ENCODE measurements around the gene HYLS1.

DNA sequence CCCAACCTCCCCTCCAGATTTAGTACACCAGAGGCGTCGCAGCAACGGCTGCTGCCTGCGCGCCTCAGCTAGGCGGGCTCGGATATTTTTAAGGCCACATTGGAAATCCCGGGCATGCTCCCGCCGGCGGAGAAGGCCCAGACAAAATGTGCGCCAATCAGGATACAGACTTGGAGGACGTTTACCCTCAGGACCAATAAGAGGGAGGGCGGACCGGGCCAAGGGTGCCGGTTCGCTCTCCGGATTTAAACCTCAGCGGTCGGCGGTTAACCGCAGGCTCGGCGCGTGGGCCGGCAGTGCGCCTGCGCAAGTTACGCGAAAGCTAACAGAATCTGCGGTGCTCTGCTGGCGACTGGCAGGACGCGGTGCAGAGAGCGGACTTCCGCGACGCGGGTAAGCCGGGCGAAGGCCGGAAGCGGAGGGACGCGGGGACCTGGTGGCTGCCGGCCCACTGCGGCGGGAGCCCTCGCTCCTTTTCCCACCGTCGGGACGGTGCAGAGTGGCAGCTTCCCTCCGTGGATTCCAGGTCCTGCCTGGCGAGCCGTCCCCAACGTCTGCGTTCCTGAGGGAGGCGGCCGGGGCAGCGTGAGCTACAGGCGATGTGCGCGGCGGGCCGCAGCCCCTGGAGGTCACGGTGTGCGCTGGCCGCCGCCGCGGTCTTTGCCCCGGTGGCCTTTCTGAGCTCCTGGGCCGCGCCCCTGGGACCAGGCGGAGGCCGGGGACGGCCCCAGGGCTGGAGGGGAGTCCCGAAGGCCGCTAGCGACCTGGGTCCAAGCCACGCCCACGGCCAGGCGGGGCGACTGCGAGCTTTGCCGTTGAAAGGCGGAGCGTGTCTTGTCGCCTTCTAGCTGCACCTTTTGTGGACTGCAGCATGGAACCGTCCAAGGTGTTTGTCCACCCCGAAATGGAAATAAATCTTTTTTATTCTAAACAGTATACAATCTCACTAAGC is at the start of gene HYLS1:
- TF ChIP-seq, protein P1, sequence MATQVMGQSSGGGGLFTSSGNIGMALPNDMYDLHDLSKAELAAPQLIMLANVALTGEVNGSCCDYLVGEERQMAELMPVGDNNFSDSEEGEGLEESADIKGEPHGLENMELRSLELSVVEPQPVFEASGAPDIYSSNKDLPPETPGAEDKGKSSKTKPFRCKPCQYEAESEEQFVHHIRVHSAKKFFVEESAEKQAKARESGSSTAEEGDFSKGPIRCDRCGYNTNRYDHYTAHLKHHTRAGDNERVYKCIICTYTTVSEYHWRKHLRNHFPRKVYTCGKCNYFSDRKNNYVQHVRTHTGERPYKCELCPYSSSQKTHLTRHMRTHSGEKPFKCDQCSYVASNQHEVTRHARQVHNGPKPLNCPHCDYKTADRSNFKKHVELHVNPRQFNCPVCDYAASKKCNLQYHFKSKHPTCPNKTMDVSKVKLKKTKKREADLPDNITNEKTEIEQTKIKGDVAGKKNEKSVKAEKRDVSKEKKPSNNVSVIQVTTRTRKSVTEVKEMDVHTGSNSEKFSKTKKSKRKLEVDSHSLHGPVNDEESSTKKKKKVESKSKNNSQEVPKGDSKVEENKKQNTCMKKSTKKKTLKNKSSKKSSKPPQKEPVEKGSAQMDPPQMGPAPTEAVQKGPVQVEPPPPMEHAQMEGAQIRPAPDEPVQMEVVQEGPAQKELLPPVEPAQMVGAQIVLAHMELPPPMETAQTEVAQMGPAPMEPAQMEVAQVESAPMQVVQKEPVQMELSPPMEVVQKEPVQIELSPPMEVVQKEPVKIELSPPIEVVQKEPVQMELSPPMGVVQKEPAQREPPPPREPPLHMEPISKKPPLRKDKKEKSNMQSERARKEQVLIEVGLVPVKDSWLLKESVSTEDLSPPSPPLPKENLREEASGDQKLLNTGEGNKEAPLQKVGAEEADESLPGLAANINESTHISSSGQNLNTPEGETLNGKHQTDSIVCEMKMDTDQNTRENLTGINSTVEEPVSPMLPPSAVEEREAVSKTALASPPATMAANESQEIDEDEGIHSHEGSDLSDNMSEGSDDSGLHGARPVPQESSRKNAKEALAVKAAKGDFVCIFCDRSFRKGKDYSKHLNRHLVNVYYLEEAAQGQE (IDR thresholded peaks at IDR 0.05; ENCODE audit: low read depth) = 0 out of 2 replicates have a peak, but pooled peaks have one; percentile 13
- no peak for TF ChIP-seq CEBPB (IDR thresholded peaks at IDR 0.05)
- TF ChIP-seq CREB1 (IDR thresholded peaks at IDR 0.05; ENCODE audit: low read depth) = no peak
- TF ChIP-seq EGR1 (IDR thresholded peaks at IDR 0.05) = no peak
- TF ChIP-seq ZBTB7A (IDR thresholded peaks at IDR 0.05; ENCODE audit: low read depth) = 0 out of 2 replicates have a peak, but pooled peaks have one; percentile 38
- TF ChIP-seq FOXM1 (IDR thresholded peaks at IDR 0.05; ENCODE audit: borderline replicate concordance, low read depth) = no peak; the same call in 1 of the 2 replicates
- TF ChIP-seq YY1 (IDR thresholded peaks at IDR 0.05; ENCODE audit: low read depth) = no peak
- no peak for TF ChIP-seq EP300 (IDR thresholded peaks at IDR 0.05; ENCODE audit: borderline replicate concordance)
- TF ChIP-seq, protein P2, sequence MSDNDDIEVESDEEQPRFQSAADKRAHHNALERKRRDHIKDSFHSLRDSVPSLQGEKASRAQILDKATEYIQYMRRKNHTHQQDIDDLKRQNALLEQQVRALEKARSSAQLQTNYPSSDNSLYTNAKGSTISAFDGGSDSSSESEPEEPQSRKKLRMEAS (IDR thresholded peaks at IDR 0.05) = peak; percentile 73
- TF ChIP-seq, protein P3, sequence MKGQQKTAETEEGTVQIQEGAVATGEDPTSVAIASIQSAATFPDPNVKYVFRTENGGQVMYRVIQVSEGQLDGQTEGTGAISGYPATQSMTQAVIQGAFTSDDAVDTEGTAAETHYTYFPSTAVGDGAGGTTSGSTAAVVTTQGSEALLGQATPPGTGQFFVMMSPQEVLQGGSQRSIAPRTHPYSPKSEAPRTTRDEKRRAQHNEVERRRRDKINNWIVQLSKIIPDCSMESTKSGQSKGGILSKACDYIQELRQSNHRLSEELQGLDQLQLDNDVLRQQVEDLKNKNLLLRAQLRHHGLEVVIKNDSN (IDR thresholded peaks at IDR 0.05) = no peak
- no peak; the same call in 1 of the 2 replicates for TF ChIP-seq NFIC (IDR thresholded peaks at IDR 0.05)

Data from Ishikawa (cell line).